Smooth muscle cell (in vitro differentiated cells): ENCODE measurements around the gene SERPINA5. TPM values are rescaled to one million over a fixed set of nuclear protein-coding genes. Genes with fewer than 3 reads are reported as not detected.

Experiments
- DNase-seq: peaks from one replicate; lab custom pipeline; 2025; ENCODE audit not compliant: unreplicated experiment; lab: John Stamatoyannopoulos, UW
- H2AFZ ChIP-seq: fragments of 200-600 bp; sonication (generic); 2 replicates; pipeline ENCODE4 v1.6.0; 2016; ENCODE audit warnings: antibody characterized with exemption, low read depth, mild to moderate bottlenecking
- H3F3A ChIP-seq: fragments of 200-600 bp; sonication (generic); 2 replicates; pipeline ENCODE4 v1.6.0; 2017; ENCODE audit warnings: antibody characterized with exemption, low read depth
- H3K27ac ChIP-seq: fragments of 200-600 bp; sonication (generic); 2 replicates; pipeline ENCODE4 v1.5.1; 2016; ENCODE audit warnings: low read depth, mild to moderate bottlenecking
- H3K27me3 ChIP-seq: fragments of 200-600 bp; sonication (generic); 2 replicates; pipeline ENCODE4 v1.6.1; 2016; ENCODE audit warnings: low read depth, mild to moderate bottlenecking
- H3K36me3 ChIP-seq: fragments of 200-600 bp; sonication (generic); 2 replicates; pipeline ENCODE4 v1.5.1; 2016; ENCODE audit warnings: low read depth
- H3K4me1 ChIP-seq: fragments of 200-600 bp; sonication (generic); 2 replicates; pipeline ENCODE4 v1.5.1; 2016; ENCODE audit warnings: low read depth
- H3K4me2 ChIP-seq: fragments of 200-600 bp; sonication (generic); 2 replicates; pipeline ENCODE4 v1.6.0; 2016; ENCODE audit warnings: mild to moderate bottlenecking
- H3K4me3 ChIP-seq: fragments of 200-600 bp; sonication (generic); 2 replicates; pipeline ENCODE4 v1.5.1; 2016; ENCODE audit warnings: mild to moderate bottlenecking
- H3K79me2 ChIP-seq: fragments of 200-600 bp; sonication (generic); 2 replicates; pipeline ENCODE4 v1.6.0; 2016; ENCODE audit warnings: low read depth, mild to moderate bottlenecking
- H3K9ac ChIP-seq: fragments of 200-600 bp; sonication (generic); 2 replicates; pipeline ENCODE4 v1.6.0; 2016; ENCODE audit warnings: low read depth
- H3K9me3 ChIP-seq: fragments of 200-600 bp; sonication (generic); replicated peaks from 2 replicates; pipeline ENCODE4 v1.5.1; 2016; ENCODE audit warnings: low read depth
- H4K20me1 ChIP-seq: fragments of 200-600 bp; sonication (generic); 2 replicates; pipeline ENCODE4 v1.6.0; 2016; ENCODE audit warnings: low read depth
- WGBS: methylation state at CpG from one replicate; pipeline ENCODE4 v1.1.7; 2016; ENCODE audit warnings: low lambda C conversion rate; 5-methylcytosine and 5-hydroxymethylcytosine counted together
- polyA plus RNA-seq: library from polyadenylated mRNA; unstranded; fragments of >200 nt; fragmentation: Nextera tagmentation; extraction: Ambion mirVana; gene quantifications from 2 replicates; pipeline ENCODE4 v1.2.1, GENCODE V29; 2016
- total RNA-seq: library from RNA; depleted of rRNA; stranded (reverse); fragments of >200 nt; gene quantifications from 2 replicates; pipeline ENCODE4 v1.2.3, GENCODE V29; 2014
- TF ChIP-seq, protein P1 (sequence below): fragments of 200-600 bp; sonication (generic); IDR thresholded peaks from 2 replicates; pipeline ENCODE4 v1.5.1; 2017; ENCODE audit warnings: borderline replicate concordance, mild to moderate bottlenecking, antibody characterized with exemption; ENCODE audit not compliant: insufficient read depth, poor library complexity, severe bottlenecking

Gene SERPINA5
- total and polyA plus RNA-seq, 2 experiments from 2014 or later = 0.27 to 0.43 TPM

DNA sequence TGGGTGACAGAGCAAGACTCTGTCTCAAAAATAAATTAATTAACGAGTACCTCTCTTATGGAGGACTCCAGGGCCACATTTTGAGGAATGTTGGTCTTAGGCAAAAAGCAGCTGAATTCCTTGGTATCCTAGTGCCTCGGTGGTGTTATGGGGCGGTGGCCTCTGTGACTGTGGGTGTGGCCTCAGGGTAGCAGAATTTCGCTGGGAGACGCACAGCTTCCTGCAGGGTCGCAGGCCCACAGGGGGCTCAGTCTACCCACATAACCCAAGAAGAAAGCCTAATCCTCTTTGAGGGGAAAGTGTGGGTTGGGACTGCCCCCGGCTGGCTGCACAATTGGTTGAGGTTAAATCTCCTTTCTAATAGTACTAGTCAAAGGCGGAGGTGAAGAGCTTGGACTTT is 31.2 kb upstream of the SERPINA5 start:
- Histone ChIP-seq H3K4me2 (no peak overlapping the region), H3K4me3 (no peak overlapping the region), H3F3A (no peaks in the 10 kb centered on the region), H3K4me1 (peaks cover 4% of the 10 kb centered on the region), H3K9me3 (no peaks in the 10 kb centered on the region), H3K36me3 (no peaks in the 10 kb centered on the region), H3K79me2 (no peaks in the 10 kb centered on the region), H3K27me3 (no peaks in the 10 kb centered on the region), H4K20me1 (no peaks in the 10 kb centered on the region), H2AFZ (no peak overlapping the region), H3K9ac (no peak overlapping the region), H3K27ac (no peak overlapping the region)
- WGBS = 77% methylated on average over 8 of the region's 8 CpGs
- TF ChIP-seq, protein P1, sequence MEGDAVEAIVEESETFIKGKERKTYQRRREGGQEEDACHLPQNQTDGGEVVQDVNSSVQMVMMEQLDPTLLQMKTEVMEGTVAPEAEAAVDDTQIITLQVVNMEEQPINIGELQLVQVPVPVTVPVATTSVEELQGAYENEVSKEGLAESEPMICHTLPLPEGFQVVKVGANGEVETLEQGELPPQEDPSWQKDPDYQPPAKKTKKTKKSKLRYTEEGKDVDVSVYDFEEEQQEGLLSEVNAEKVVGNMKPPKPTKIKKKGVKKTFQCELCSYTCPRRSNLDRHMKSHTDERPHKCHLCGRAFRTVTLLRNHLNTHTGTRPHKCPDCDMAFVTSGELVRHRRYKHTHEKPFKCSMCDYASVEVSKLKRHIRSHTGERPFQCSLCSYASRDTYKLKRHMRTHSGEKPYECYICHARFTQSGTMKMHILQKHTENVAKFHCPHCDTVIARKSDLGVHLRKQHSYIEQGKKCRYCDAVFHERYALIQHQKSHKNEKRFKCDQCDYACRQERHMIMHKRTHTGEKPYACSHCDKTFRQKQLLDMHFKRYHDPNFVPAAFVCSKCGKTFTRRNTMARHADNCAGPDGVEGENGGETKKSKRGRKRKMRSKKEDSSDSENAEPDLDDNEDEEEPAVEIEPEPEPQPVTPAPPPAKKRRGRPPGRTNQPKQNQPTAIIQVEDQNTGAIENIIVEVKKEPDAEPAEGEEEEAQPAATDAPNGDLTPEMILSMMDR = no peak
- no peak for DNase-seq

DNA sequence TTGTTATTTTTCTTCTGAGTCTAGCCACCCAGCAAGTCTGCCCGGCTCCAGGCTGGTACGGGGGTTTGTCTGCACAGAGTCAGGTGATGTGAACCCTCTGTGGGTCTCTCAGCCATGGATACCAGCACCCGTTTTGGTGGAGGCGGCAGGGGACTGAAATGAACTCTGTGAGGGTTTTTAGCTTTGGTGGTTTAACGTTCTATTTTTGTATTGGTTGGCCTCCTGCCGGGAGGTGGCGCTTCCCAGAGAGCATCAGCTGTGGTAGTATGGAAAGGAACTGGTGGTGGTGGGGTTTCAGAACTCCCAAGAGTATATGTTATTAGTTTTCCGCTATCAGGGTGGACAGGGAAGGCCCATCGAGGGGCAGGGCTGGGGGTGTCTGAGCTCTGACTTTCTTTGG is 25.2 kb upstream of the SERPINA5 start:
- Histone ChIP-seq H3K9ac (no peak overlapping the region), H3K4me1 (no peaks in the 10 kb centered on the region), H3K27me3 (no peaks in the 10 kb centered on the region), H3K27ac (no peak overlapping the region), H3K79me2 (no peaks in the 10 kb centered on the region), H3K4me3 (no peak overlapping the region), H3F3A (no peaks in the 10 kb centered on the region), H3K9me3 (no peaks in the 10 kb centered on the region), H4K20me1 (no peaks in the 10 kb centered on the region), H3K4me2 (no peak overlapping the region), H3K36me3 (no peaks in the 10 kb centered on the region), H2AFZ (no peak overlapping the region)
- DNase-seq = no peak
- TF ChIP-seq, protein P1 = no peak
- WGBS = 89% methylated on average over 9 of the region's 9 CpGs

DNA sequence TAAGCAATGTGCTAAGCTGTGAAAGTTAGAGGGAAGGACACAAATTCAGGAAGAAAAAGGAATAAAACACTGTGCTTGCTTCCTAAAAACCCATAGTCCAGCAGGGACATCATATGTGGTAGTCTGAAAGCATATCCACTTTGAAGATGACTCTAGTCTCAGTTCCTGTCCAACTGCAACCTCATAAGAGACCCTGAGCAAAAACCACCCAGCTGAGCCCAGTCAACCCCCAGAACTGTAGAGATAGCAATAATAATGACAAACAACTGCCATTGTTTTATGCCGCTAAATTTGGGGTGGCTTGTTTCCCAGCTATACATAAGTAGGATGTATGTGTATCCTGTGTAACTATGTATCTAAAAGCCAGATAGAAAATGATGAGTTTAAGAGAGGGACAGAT is 23.9 kb upstream of the SERPINA5 start:
- TF ChIP-seq, protein P1 = no peak
- H3K9me3 ChIP-seq = no peaks in the 10 kb centered on the region
- DNase-seq = no peak
- H3K9ac ChIP-seq = no peak overlapping the region
- WGBS = 100% methylated on average over 1 of the region's 1 CpG
- H3K4me3 ChIP-seq = no peak overlapping the region
- H4K20me1 ChIP-seq = no peaks in the 10 kb centered on the region
- H2AFZ ChIP-seq = no peak overlapping the region
- no peaks in the 10 kb centered on the region for H3K36me3 ChIP-seq
- H3K4me2 ChIP-seq = no peak overlapping the region
- no peak overlapping the region for H3K27ac ChIP-seq
- no peaks in the 10 kb centered on the region for H3K27me3 ChIP-seq
- no peaks in the 10 kb centered on the region for H3K79me2 ChIP-seq
- H3F3A ChIP-seq = no peaks in the 10 kb centered on the region
- no peaks in the 10 kb centered on the region for H3K4me1 ChIP-seq

DNA sequence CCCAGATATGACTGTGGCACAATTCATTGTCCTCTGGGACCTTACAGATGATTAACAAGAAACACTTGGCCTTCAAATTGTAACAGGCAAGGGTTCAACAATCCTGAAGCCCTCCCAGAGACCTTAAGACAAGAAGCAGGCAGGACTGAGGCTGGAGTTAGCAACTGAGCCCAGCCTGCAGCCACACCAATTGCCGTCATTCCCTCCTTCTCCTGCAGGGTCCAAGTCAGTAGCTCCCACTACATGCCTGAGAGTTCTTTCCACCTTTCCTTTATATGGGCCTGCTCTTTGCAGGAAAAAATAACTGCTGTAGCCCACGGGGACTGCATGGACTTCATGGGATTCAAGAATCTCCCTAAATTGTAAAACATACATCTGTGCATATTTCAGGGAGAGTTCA is 22.4 kb upstream of the SERPINA5 start:
- Histone ChIP-seq H3K9ac (no peak overlapping the region), H3K27ac (no peak overlapping the region), H3K9me3 (no peaks in the 10 kb centered on the region), H3K27me3 (no peaks in the 10 kb centered on the region), H3F3A (no peaks in the 10 kb centered on the region), H2AFZ (no peak overlapping the region), H3K4me3 (no peak overlapping the region), H3K4me1 (no peaks in the 10 kb centered on the region), H4K20me1 (no peaks in the 10 kb centered on the region), H3K4me2 (no peak overlapping the region), H3K36me3 (no peaks in the 10 kb centered on the region), H3K79me2 (no peaks in the 10 kb centered on the region)
- WGBS = 85% methylated on average over 2 of the region's 2 CpGs
- TF ChIP-seq, protein P1 = no peak
- DNase-seq = no peak
